H1 (cell line): ENCODE data around the gene MYOM1. TPM values are rescaled to one million over a fixed set of nuclear protein-coding genes. Genes with fewer than 3 reads are reported as not detected.

Source experiments
- CTCF ChIA-PET: fragments of 300-600 bp; sonication (Branson Sonifier 250); formaldehyde crosslinking; loops from one replicate; lab custom pipeline; 2021; ENCODE audit not compliant: partially characterized antibody; lab: Charles Lee
- POLR2A ChIA-PET: fragments of 300-600 bp; sonication (Branson Sonifier 250); formaldehyde crosslinking; loops from one replicate; lab custom pipeline; 2021; ENCODE audit warnings: inconsistent platforms; ENCODE audit not compliant: partially characterized antibody; lab: Charles Lee
- DNase-seq, 2 experiments: peaks; one replicate each; pipeline versions ENCODE4 v3.0.0 to v3.0.0-alpha.2; 2010 to 2022; ENCODE audit warnings: low spot score in 2 of 2, low read depth in 1 of 2, mixed read lengths in 1 of 2
- FAIRE-seq: peaks from 2 replicates; lab custom pipeline; 2011; peaks lifted over from hg19 to GRCh38; lab: Jason Lieb, UNC
- H2AFZ ChIP-seq: 2 replicates; pipeline ENCODE4 v1.8.1; 2012; ENCODE audit warnings: low read length, inconsistent platforms
- H2AK5ac ChIP-seq: 2 replicates; pipeline ENCODE4 v1.6.1; 2013; ENCODE audit warnings: low read depth, low read length
- H2BK120ac ChIP-seq: replicated peaks from 2 replicates; pipeline ENCODE3; 2013; ENCODE audit warnings: low read depth, low read length, inconsistent platforms
- H2BK12ac ChIP-seq: 2 replicates; pipeline ENCODE4 v1.6.1; 2013; ENCODE audit warnings: low read depth, low read length
- H2BK15ac ChIP-seq: 2 replicates; pipeline ENCODE4 v1.6.1; 2013; ENCODE audit warnings: low read length
- H2BK20ac ChIP-seq: 2 replicates; pipeline ENCODE4 v1.6.1; 2013; ENCODE audit warnings: low read length
- H2BK5ac ChIP-seq: 2 replicates; pipeline ENCODE4 v1.6.1; 2013; ENCODE audit warnings: low read depth, low read length
- H3K14ac ChIP-seq: 2 replicates; pipeline ENCODE4 v1.6.1; 2013; ENCODE audit warnings: inconsistent platforms; ENCODE audit not compliant: insufficient read length
- H3K18ac ChIP-seq: 2 replicates; pipeline ENCODE4 v1.6.1; 2013; ENCODE audit warnings: low read length; ENCODE audit errors: extremely low read depth
- H3K23ac ChIP-seq: 2 replicates; pipeline ENCODE4 v1.6.1; 2013; ENCODE audit warnings: inconsistent platforms; ENCODE audit not compliant: insufficient read length
- H3K23me2 ChIP-seq: 2 replicates; pipeline ENCODE4 v1.6.1; 2013; ENCODE audit warnings: low read depth, low read length
- H3K27ac ChIP-seq: 2 replicates; pipeline ENCODE4 v1.6.1; 2011; ENCODE audit warnings: low read depth, low read length, inconsistent platforms
- H3K27me3 ChIP-seq, 4 experiments: replicated peaks in 1 of 4; 1 replicate in 1 of 4; 2 replicates in 3 of 4; pipeline versions ENCODE4 v1.6.1 to v1.8.1; 2011 to 2013; ENCODE audit warnings: low read length in 3 of 4, mild to moderate bottlenecking in 3 of 4, inconsistent platforms in 2 of 4, mixed read lengths in 2 of 4, moderate library complexity in 1 of 4; ENCODE audit not compliant: control insufficient read depth in 3 of 4, insufficient read depth in 3 of 4; ENCODE audit errors: extremely low read depth in 1 of 4
- H3K36me3 ChIP-seq, 4 experiments: 2 replicates each; pipeline versions ENCODE4 v1.6.1 to v1.8.1; 2011 to 2013; ENCODE audit warnings: mild to moderate bottlenecking in 4 of 4, low read length in 3 of 4, moderate library complexity in 2 of 4, control low read depth in 1 of 4, inconsistent platforms in 1 of 4; ENCODE audit not compliant: insufficient read depth in 4 of 4, control insufficient read depth in 2 of 4
- H3K4ac ChIP-seq: replicated peaks from 2 replicates; pipeline ENCODE3; 2013; ENCODE audit warnings: low read length, low read depth, mixed read lengths, inconsistent platforms; ENCODE audit not compliant: insufficient read length
- H3K4me1 ChIP-seq, 4 experiments: replicated peaks in 1 of 4; 1 replicate in 1 of 4; 2 replicates in 3 of 4; pipeline versions ENCODE4 v1.6.1 to v1.8.1; 2011 to 2013; ENCODE audit warnings: low read length in 3 of 4, inconsistent platforms in 2 of 4, mixed read lengths in 1 of 4; ENCODE audit not compliant: insufficient read depth in 4 of 4, control insufficient read depth in 3 of 4
- H3K4me2 ChIP-seq, 2 experiments: 2 replicates each; pipeline versions ENCODE4 v1.6.1 to v1.8.1; 2011 to 2013; ENCODE audit warnings: low read depth in 2 of 2, low read length in 2 of 2, control low read depth in 1 of 2, inconsistent platforms in 1 of 2, mild to moderate bottlenecking in 1 of 2; ENCODE audit not compliant: insufficient read depth in 1 of 2
- H3K4me3 ChIP-seq, 4 experiments: fragments of 200-600, 300-600 bp in 1 of 4; sonication (generic), shearing (Covaris generic), sonication (Bioruptor Twin) in 1 of 4; 2 replicates each; pipeline versions ENCODE4 v1.5.1 to v1.8.1; 2011 to 2016; ENCODE audit warnings: low read length in 4 of 4, low read depth in 3 of 4, control low read depth in 2 of 4, inconsistent platforms in 2 of 4, mild to moderate bottlenecking in 2 of 4, mixed read lengths in 1 of 4, moderate library complexity in 1 of 4; ENCODE audit not compliant: insufficient read depth in 2 of 4; ENCODE audit errors: extremely low read depth in 1 of 4
- H3K56ac ChIP-seq: replicated peaks from 2 replicates; pipeline ENCODE3; 2013; ENCODE audit warnings: low read depth, mild to moderate bottlenecking, mixed read lengths, low read length, inconsistent platforms; ENCODE audit not compliant: insufficient read length
- H3K79me1 ChIP-seq: 2 replicates; pipeline ENCODE4 v1.6.1; 2013; ENCODE audit warnings: low read depth, low read length, control low read depth
- H3K79me2 ChIP-seq, 2 experiments: 2 replicates each; pipeline versions ENCODE4 v1.6.1 to v1.8.1; 2012 to 2013; ENCODE audit warnings: low read length in 2 of 2, mild to moderate bottlenecking in 2 of 2, inconsistent platforms in 1 of 2; ENCODE audit not compliant: insufficient read depth in 2 of 2, control insufficient read depth in 1 of 2
- H3K9ac ChIP-seq, 4 experiments: replicated peaks in 1 of 4; 1 replicate in 1 of 4; 2 replicates in 3 of 4; pipeline versions ENCODE4 v1.6.1 to v1.8.1; 2011 to 2013; ENCODE audit warnings: low read depth in 3 of 4, low read length in 3 of 4, control low read depth in 2 of 4, mild to moderate bottlenecking in 2 of 4, moderate library complexity in 2 of 4, inconsistent platforms in 1 of 4; ENCODE audit errors: extremely low read depth in 1 of 4
- H3K9me3 ChIP-seq, 2 experiments: 2 replicates each; pipeline versions ENCODE4 v1.6.1 to v1.8.1; 2012 to 2013; ENCODE audit warnings: mild to moderate bottlenecking in 2 of 2, moderate library complexity in 2 of 2, control low read depth in 1 of 2, inconsistent platforms in 1 of 2, low read depth in 1 of 2, low read length in 1 of 2, mixed read lengths in 1 of 2; ENCODE audit not compliant: insufficient read depth in 2 of 2
- H4K20me1 ChIP-seq, 2 experiments: replicated peaks in 1 of 2; 2 replicates each; pipeline versions ENCODE3 to v1.8.1; 2011 to 2013; ENCODE audit warnings: inconsistent platforms in 2 of 2, low read length in 2 of 2, mild to moderate bottlenecking in 1 of 2; ENCODE audit not compliant: insufficient read depth in 2 of 2, control insufficient read depth in 1 of 2
- H4K5ac ChIP-seq: 2 replicates; pipeline ENCODE4 v1.6.1; 2013; ENCODE audit warnings: low read length, low read depth, mixed read lengths, inconsistent platforms; ENCODE audit not compliant: insufficient read length
- H4K8ac ChIP-seq: 2 replicates; pipeline ENCODE4 v1.8.0; 2013; ENCODE audit warnings: mild to moderate bottlenecking, moderate library complexity, low read length, inconsistent platforms; ENCODE audit not compliant: insufficient read depth; ENCODE audit errors: extremely low read depth
- H4K91ac ChIP-seq: replicated peaks from 2 replicates; pipeline ENCODE3; 2013; ENCODE audit warnings: low read length, mixed read lengths, inconsistent platforms; ENCODE audit not compliant: insufficient read length
- CHD2 ChIP-seq: IDR thresholded peaks from 2 replicates; pipeline ENCODE4 v1.6.1; 2012; ENCODE audit warnings: low read length, improper control_type of control experiment
- EGR1 ChIP-seq: IDR thresholded peaks from 2 replicates; pipeline ENCODE4 v1.6.1; 2011; ENCODE audit warnings: low read depth, low read length, borderline replicate concordance
- HDAC6 ChIP-seq: IDR thresholded peaks from one replicate; pipeline ENCODE4 v1.7.1; 2012; ENCODE audit warnings: low read depth, mild to moderate bottlenecking, inconsistent platforms, low read length, moderate library complexity
- NRF1 ChIP-seq: IDR thresholded peaks from 2 replicates; pipeline ENCODE4 v1.6.1; 2011; ENCODE audit warnings: mild to moderate bottlenecking, low read depth, low read length, improper control_type of control experiment
- RXRA ChIP-seq: IDR thresholded peaks from 2 replicates; pipeline ENCODE4 v1.6.1; 2011; ENCODE audit warnings: low read depth, mild to moderate bottlenecking, low read length, moderate library complexity; ENCODE audit not compliant: insufficient read depth
- SIX5 ChIP-seq: IDR thresholded peaks from 2 replicates; pipeline ENCODE4 v1.6.1; 2011; ENCODE audit warnings: mild to moderate bottlenecking, low read depth, low read length
- SRF ChIP-seq: IDR thresholded peaks from 2 replicates; pipeline ENCODE4 v1.6.1; 2011; ENCODE audit warnings: mild to moderate bottlenecking, low read depth, low read length, moderate library complexity
- SUZ12 ChIP-seq: fragments of 200-600 bp; sonication (generic); IDR thresholded peaks from 2 replicates; pipeline ENCODE4 v1.6.1; 2012; ENCODE audit warnings: mild to moderate bottlenecking, inconsistent platforms, low read length, moderate library complexity, mixed read lengths
- WGBS, 2 experiments: shearing (Covaris generic) in 1 of 2; methylation state at CpG; one replicate each; pipeline versions ENCODE4 v1.1.6 to v1.1.7; 2013 to 2015; ENCODE audit warnings: low lambda C conversion rate in 2 of 2, mixed read lengths in 2 of 2, inconsistent platforms in 1 of 2, low coverage in 1 of 2, missing lambda C conversion rate in 1 of 2; ENCODE audit not compliant: insufficient replicate concordance in 2 of 2, insufficient coverage in 1 of 2, insufficient read length in 1 of 2; ENCODE audit errors: extremely low coverage in 1 of 2, missing lambda C conversion rate in 1 of 2; 5-methylcytosine and 5-hydroxymethylcytosine counted together
- polyA plus RNA-seq, 7 experiments: library from polyadenylated mRNA; depleted of rRNA in 3 of 7; stranded (reverse) in 5 of 7; unstranded in 2 of 7; fragments of >200 nt in 5 of 7; fragments of 200-250 nt in 2 of 7; gene quantifications; 1 replicate in 5 of 7; 2 replicates in 1 of 7; 4 replicates in 1 of 7; pipeline versions ENCODE4 v1.2.1 to v1.2.3, GENCODE V29; 2011 to 2013; ENCODE audit warnings: missing spikeins in 2 of 7, mixed read lengths in 2 of 7
- total RNA-seq: library from RNA; stranded (reverse); fragmentation: NEBNext Ultra II Directional; extraction: Animal tissue kit (Norgen Biotek cat#: 25700); gene quantifications from 2 replicates; pipeline ENCODE4 v1.2.1, GENCODE V29; 2021

The MYOM1 gene
- total and polyA plus RNA-seq, 2 of the 8 experiments (the other 6 are each of a cell fraction or from before 2014, with no cell fraction given), result 0.06 to 0.32 TPM

DNA sequence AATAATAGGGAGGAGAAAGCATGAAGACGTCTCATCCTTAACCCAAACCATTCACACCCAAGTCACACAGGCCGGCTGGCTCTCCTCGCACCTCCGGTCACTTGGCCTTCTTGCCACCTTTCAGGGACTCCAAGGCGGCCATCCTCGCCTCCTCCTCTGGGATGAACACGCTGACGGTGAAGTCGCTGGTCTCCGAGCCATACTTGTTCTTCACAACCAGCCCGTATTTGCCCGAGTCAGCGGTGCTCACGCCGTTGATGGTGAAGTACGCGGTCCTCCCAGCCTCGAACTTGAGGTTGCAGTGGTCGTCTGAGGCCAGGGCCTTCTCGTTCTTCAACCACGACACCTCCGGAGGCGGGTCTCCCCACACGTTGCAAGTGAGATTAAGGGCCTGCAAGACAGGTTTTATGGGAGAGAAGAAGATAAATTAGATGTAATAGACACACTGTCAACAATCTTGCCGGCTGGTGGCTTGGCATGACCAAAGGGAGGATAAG, 152.6 kb downstream of the MYOM1 start:
- no peak overlapping the region for H3K9ac ChIP-seq
- no peaks in the 10 kb centered on the region for H3K36me3 ChIP-seq
- H4K5ac ChIP-seq, result no peak overlapping the region
- no peak overlapping the region for H2AFZ ChIP-seq
- no peaks in the 10 kb centered on the region for H3K9me3 ChIP-seq
- no peak overlapping the region for H2BK5ac ChIP-seq
- no peak overlapping the region for H3K4ac ChIP-seq
- ChIA-PET POLR2A (no interaction called here), CTCF (no interaction called here)
- H3K79me1 ChIP-seq, result no peaks in the 10 kb centered on the region
- no peaks in the 10 kb centered on the region for H4K20me1 ChIP-seq
- H4K8ac ChIP-seq, result no peak overlapping the region
- no peak overlapping the region for H3K14ac ChIP-seq
- peak overlapping the region; percentile 37 for H4K91ac ChIP-seq
- H3K27me3 ChIP-seq, result no peaks in the 10 kb centered on the region
- no peak overlapping the region for H3K56ac ChIP-seq
- 89% methylated on average over 23 of the region's 25 CpGs; no CpG with 5 or more reads in 1 of the 2 experiments for WGBS, 2 experiments
- TF ChIP-seq SRF (no peak), EGR1 (no peak), CHD2 (no peak), SIX5 (no peak), HDAC6 (no peak), RXRA (no peak), NRF1 (no peak), SUZ12 (no peak)
- no peak overlapping the region for H3K23ac ChIP-seq
- no peak overlapping the region for H3K4me2 ChIP-seq
- H2BK120ac ChIP-seq, result no peak overlapping the region
- H3K79me2 ChIP-seq, result no peaks in the 10 kb centered on the region
- no peak overlapping the region for H2BK12ac ChIP-seq
- H3K27ac ChIP-seq, result no peak overlapping the region
- H3K4me1 ChIP-seq, result no peaks in the 10 kb centered on the region
- H3K23me2 ChIP-seq, result no peaks in the 10 kb centered on the region; the same call in 1 of the 2 replicates
- no peak for FAIRE-seq
- no peak overlapping the region for H3K18ac ChIP-seq
- DNase-seq, result no peak
- H2BK15ac ChIP-seq, result no peak overlapping the region
- H2AK5ac ChIP-seq, result 0 out of 2 replicates have a peak overlapping the region, but pooled peaks have one; percentile 39
- H3K4me3 ChIP-seq, result no peak overlapping the region
- no peak overlapping the region for H2BK20ac ChIP-seq
